SK-N-SH (cell line): ENCODE measurements around the gene AFAP1.

Experiments
- CHD2 ChIP-seq: fragments of 150-350 bp; IDR thresholded peaks from 2 replicates; pipeline ENCODE4 v1.6.1; 2018; ENCODE audit warnings: low read length; ENCODE audit not compliant: partially characterized antibody
- EP300 ChIP-seq, 2 experiments: IDR thresholded peaks; 2 replicates each; pipeline versions ENCODE4 v1.4.0 to v1.6.1; 2012; ENCODE audit warnings: borderline replicate concordance in 1 of 2, low read depth in 1 of 2, low read length in 1 of 2
- GABPA ChIP-seq: IDR thresholded peaks from 2 replicates; pipeline ENCODE4 v1.4.0; 2012; ENCODE audit warnings: low read depth, mild to moderate bottlenecking
- JUND ChIP-seq: IDR thresholded peaks from 2 replicates; pipeline ENCODE4 v1.4.0; 2012
- MAX ChIP-seq: IDR thresholded peaks from 2 replicates; pipeline ENCODE4 v1.4.0; 2012; ENCODE audit warnings: low read depth
- RFX5 ChIP-seq: IDR thresholded peaks from 2 replicates; pipeline ENCODE4 v1.6.1; 2012; ENCODE audit warnings: mild to moderate bottlenecking, improper control_type of control experiment, low read length
- SIN3A ChIP-seq: IDR thresholded peaks from 2 replicates; pipeline ENCODE4 v1.6.1; 2012; ENCODE audit warnings: low read depth, mild to moderate bottlenecking, low read length, moderate library complexity, borderline replicate concordance
- YY1 ChIP-seq: IDR thresholded peaks from 2 replicates; pipeline ENCODE4 v1.4.0; 2012; ENCODE audit warnings: low read depth, mild to moderate bottlenecking
- TF ChIP-seq, protein P1 (sequence below): fragments of 200-600 bp; sonication (generic); IDR thresholded peaks from 2 replicates; pipeline ENCODE4 v1.6.1; 2017; ENCODE audit warnings: antibody characterized with exemption, mild to moderate bottlenecking, moderate library complexity

DNA sequence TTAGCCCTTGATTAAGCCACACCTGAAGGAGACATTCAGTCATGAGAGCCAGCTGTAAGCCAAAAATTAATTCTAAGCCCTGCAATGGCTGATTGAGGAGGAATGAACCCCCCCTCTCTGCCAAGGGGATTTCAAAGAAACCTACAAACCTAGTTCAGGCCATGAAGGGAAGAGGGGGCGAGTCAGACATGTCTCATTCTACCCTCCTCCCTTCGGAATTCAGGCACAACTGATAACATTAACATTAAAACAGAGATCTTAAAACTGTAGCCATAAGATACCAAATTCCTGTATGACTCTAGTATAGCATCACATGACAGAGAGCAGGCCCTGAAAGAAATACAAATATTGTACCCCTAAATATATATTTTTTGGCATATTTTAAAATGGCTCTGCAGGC, 40.4 kb upstream of the AFAP1 start:
- TF ChIP-seq EP300 (IDR thresholded peaks at IDR 0.05; ENCODE audit: borderline replicate concordance in 1 of 2, low read depth in 1 of 2, low read length in 1 of 2) (no peak), JUND (no peak), MAX (no peak), SIN3A (no peak), GABPA (no peak), CHD2 (no peak), YY1 (no peak), RFX5 (no peak)
- TF ChIP-seq, protein P1, sequence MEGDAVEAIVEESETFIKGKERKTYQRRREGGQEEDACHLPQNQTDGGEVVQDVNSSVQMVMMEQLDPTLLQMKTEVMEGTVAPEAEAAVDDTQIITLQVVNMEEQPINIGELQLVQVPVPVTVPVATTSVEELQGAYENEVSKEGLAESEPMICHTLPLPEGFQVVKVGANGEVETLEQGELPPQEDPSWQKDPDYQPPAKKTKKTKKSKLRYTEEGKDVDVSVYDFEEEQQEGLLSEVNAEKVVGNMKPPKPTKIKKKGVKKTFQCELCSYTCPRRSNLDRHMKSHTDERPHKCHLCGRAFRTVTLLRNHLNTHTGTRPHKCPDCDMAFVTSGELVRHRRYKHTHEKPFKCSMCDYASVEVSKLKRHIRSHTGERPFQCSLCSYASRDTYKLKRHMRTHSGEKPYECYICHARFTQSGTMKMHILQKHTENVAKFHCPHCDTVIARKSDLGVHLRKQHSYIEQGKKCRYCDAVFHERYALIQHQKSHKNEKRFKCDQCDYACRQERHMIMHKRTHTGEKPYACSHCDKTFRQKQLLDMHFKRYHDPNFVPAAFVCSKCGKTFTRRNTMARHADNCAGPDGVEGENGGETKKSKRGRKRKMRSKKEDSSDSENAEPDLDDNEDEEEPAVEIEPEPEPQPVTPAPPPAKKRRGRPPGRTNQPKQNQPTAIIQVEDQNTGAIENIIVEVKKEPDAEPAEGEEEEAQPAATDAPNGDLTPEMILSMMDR = no peak
